ENCODE results near the gene NOL3. TPM values are rescaled to one million over a fixed set of nuclear protein-coding genes. Genes with fewer than 3 reads are reported as not detected.

NOL3 gene
- total RNA-seq, 1 donor from 2014 or later = 5.8 TPM

DNA sequence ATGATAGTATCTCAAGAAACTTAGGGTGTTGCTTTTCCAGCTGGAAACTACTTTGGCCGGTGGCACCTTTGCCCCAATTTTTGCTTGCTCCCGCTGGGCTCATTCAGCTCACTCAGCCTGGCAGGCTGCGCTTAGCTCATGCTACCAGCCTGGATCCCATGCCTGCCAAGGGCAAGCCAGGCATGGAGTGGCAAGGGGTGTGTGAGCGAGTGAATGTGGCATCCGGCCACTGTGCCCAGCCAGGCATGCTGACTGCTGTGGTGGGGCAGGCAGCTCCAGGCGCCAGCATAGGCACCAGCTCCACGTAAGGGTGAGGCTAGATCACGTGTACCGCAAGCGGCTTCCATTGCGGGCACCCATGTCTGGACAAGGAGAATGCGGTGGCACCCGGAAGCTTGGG lies 28.9 kb upstream of the NOL3 start:
- TF ChIP-seq, protein P1, sequence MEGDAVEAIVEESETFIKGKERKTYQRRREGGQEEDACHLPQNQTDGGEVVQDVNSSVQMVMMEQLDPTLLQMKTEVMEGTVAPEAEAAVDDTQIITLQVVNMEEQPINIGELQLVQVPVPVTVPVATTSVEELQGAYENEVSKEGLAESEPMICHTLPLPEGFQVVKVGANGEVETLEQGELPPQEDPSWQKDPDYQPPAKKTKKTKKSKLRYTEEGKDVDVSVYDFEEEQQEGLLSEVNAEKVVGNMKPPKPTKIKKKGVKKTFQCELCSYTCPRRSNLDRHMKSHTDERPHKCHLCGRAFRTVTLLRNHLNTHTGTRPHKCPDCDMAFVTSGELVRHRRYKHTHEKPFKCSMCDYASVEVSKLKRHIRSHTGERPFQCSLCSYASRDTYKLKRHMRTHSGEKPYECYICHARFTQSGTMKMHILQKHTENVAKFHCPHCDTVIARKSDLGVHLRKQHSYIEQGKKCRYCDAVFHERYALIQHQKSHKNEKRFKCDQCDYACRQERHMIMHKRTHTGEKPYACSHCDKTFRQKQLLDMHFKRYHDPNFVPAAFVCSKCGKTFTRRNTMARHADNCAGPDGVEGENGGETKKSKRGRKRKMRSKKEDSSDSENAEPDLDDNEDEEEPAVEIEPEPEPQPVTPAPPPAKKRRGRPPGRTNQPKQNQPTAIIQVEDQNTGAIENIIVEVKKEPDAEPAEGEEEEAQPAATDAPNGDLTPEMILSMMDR (conservative IDR thresholded peaks at IDR 0.05) = no peak
- Mint-ChIP-seq H3K27me3 (ENCODE audit: low read depth) (no peaks in the 10 kb centered on the region), H3K9me3 (no peaks in the 10 kb centered on the region), H3K4me3 (no peak overlapping the region), H3K4me1 (no peaks in the 10 kb centered on the region), H3K36me3 (ENCODE audit: low read depth) (peaks cover 15% of the 10 kb centered on the region), H3K27ac (ENCODE audit: unreplicated experiment) (no peak overlapping the region)
- no peak for DNase-seq (ENCODE audit: low read depth, low spot score)

DNA sequence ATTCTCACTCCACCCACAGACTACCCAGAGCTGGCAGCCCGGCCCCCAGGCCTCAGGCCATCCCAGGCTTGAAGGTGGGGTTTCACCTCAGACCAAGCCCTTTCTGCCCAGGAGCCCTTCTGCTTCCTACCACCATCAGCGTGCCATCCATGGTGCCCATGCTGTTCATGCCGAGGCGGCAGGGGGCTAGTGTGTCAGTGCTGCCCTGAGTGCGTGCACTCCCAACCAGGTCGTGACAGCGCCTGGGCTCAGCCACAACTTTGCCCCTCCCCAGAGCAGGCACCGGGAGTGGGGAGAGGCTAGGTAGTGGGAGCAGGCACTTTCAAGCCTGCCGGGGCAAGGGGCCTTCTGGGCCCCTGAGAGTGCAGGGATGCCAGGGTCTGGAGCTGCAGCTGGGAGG lies 28.0 kb upstream of the NOL3 start:
- no peaks in the 10 kb centered on the region for H3K9me3 Mint-ChIP-seq
- H3K27ac Mint-ChIP-seq (ENCODE audit: unreplicated experiment) = no peak overlapping the region
- H3K4me1 Mint-ChIP-seq = no peaks in the 10 kb centered on the region
- no peak overlapping the region for H3K4me3 Mint-ChIP-seq
- peaks cover 15% of the 10 kb centered on the region for H3K36me3 Mint-ChIP-seq (ENCODE audit: low read depth)
- H3K27me3 Mint-ChIP-seq (ENCODE audit: low read depth) = no peaks in the 10 kb centered on the region
- TF ChIP-seq, protein P1 (conservative IDR thresholded peaks at IDR 0.05) = no peak
- no peak for DNase-seq (ENCODE audit: low read depth, low spot score)

DNA sequence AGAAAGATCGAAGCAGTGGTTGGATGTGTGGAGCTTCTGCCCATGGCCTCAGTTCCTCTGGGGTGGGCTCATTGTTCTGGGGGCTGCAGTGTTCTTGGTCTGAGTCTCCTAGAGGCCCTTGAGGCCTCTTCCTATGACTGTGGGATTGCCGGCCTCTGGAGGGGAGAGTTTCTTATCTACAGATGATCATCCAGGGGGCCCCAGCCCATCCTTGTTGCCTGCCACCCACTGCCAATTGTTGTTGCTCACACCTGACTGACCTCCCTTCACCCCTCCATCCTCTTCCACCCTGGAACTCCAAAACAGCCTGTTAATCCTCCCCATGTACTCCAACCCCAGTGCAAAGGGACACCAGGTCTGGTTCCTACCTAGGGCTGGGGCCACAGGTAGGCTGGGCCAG lies 25.4 kb upstream of the NOL3 start:
- Mint-ChIP-seq H3K4me1 (no peaks in the 10 kb centered on the region), H3K9me3 (no peaks in the 10 kb centered on the region), H3K27me3 (ENCODE audit: low read depth) (peaks cover 7% of the 10 kb centered on the region), H3K27ac (ENCODE audit: unreplicated experiment) (no peak overlapping the region), H3K36me3 (ENCODE audit: low read depth) (peaks cover 25% of the 10 kb centered on the region), H3K4me3 (peak overlapping the region; percentile 10)
- TF ChIP-seq, protein P1 (conservative IDR thresholded peaks at IDR 0.05) = no peak
- no peak for DNase-seq (ENCODE audit: low read depth, low spot score)

DNA sequence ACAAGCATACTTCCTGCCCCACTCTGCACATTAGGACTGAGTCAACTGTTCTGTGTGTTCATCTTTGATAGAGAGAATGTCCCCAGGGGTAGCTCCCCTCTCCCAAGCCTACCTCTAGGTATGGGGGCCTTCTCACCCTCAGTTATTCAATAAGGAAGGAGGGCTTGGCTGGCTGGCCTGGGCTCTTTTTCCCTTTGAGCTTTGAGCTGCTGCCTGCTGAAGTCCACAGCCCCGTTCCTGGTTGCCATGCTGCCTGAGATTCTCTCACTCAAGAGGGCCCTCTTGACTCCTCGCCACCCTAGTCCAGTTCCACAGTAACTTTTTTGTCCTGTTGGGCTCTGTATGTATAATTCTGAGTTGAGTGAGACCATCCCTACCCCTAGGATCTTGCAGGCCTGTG lies 24.6 kb upstream of the NOL3 start:
- H3K27ac Mint-ChIP-seq (ENCODE audit: unreplicated experiment) = no peak overlapping the region
- H3K9me3 Mint-ChIP-seq = no peaks in the 10 kb centered on the region
- TF ChIP-seq, protein P1 (conservative IDR thresholded peaks at IDR 0.05) = no peak
- H3K4me1 Mint-ChIP-seq = no peaks in the 10 kb centered on the region
- peaks cover 7% of the 10 kb centered on the region for H3K27me3 Mint-ChIP-seq (ENCODE audit: low read depth)
- no peak overlapping the region for H3K4me3 Mint-ChIP-seq
- H3K36me3 Mint-ChIP-seq (ENCODE audit: low read depth) = peaks cover 25% of the 10 kb centered on the region
- no peak for DNase-seq (ENCODE audit: low read depth, low spot score)

DNA sequence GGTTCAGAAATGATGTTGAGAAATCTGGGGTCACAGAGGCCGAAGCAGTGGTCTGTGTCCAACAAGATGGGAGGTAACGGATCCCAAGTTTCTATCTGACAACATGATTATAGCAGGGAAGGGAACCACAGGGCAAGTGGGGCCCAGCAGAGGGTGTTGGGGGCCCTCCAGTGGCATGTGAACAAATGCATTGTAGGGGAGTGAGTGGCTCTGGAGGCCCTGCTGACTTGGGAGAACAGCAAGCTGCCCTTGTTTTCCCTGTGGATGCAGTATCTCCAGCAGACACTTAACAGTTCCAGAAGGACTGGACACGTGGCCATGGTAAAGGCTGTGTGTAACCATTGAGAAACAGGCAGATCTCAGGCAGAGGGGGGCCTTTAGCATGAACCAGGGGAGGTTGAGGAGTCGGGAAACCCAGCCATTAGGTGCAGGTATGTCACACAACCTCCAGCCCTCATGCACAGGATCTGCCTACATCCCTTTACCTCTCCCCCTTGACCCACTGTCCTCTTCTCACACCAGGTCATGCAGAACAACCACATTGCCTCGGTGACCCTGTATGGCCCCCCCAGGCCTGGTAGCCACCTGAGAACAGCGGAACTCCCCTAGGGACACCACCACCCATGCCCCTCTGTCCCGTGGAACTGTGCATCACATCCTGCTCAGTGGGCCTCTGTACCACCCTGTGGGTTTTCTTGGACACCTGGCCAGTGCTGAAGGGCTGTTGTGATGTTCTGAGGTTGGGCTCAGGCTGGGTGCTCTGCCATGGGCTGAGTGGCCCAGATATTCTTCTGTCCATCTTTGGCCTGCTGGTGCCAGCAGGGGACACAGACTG lies 23.6 kb upstream of the NOL3 start:
- Mint-ChIP-seq H3K4me1 (peaks cover 4% of the 10 kb centered on the region), H3K36me3 (ENCODE audit: low read depth) (peaks cover 21% of the 10 kb centered on the region), H3K27ac (ENCODE audit: unreplicated experiment) (no peak overlapping the region), H3K27me3 (ENCODE audit: low read depth) (peaks cover 16% of the 10 kb centered on the region), H3K4me3 (no peak overlapping the region), H3K9me3 (no peaks in the 10 kb centered on the region)
- no peak for DNase-seq (ENCODE audit: low read depth, low spot score)
- TF ChIP-seq, protein P1 (conservative IDR thresholded peaks at IDR 0.05) = no peak

Measured in neural crest cell (in vitro differentiated cells).